CD14-positive monocyte (primary cell): ENCODE data around the gene DCPS. TPM values are rescaled to one million over a fixed set of nuclear protein-coding genes. Genes with fewer than 3 reads are reported as not detected.
"Not testable (repeated sequence)": the region's sequence is repeated elsewhere in the genome, so short reads cannot be mapped to it uniquely, and the experiment has no call there.

Experiments used
- DNase-seq, 3 donors: peaks; one replicate each; pipeline ENCODE4 v3.0.0-alpha.2; 2011 to 2022
- H2AFZ ChIP-seq: 2 replicates; pipeline ENCODE4 v1.6.0; 2012; ENCODE audit warnings: mild to moderate bottlenecking, low read depth, low read length, inconsistent platforms; ENCODE audit not compliant: insufficient read depth, poor library complexity, severe bottlenecking
- H3K27ac ChIP-seq, 2 donors: 1 replicate in 1 of 2; 2 replicates in 1 of 2; pipeline ENCODE4 v1.5.1; 2012 to 2013; ENCODE audit warnings: low read length in 2 of 2, control low read depth in 1 of 2, inconsistent platforms in 1 of 2, low read depth in 1 of 2, mild to moderate bottlenecking in 1 of 2
- H3K27me3 ChIP-seq, 2 donors: one replicate each; pipeline versions ENCODE4 v1.6.0 to v1.6.1; 2011 to 2013; ENCODE audit warnings: low read length in 2 of 2; ENCODE audit not compliant: control insufficient read depth in 2 of 2, insufficient read depth in 2 of 2
- H3K36me3 ChIP-seq, 2 donors: replicated peaks in 1 of 2; 1 replicate in 1 of 2; 2 replicates in 1 of 2; pipeline versions ENCODE4 v1.5.1 to v1.6.1; 2012 to 2013; ENCODE audit warnings: low read length in 2 of 2, control low read depth in 1 of 2, inconsistent platforms in 1 of 2, mild to moderate bottlenecking in 1 of 2; ENCODE audit not compliant: insufficient read depth in 2 of 2, control insufficient read depth in 1 of 2
- H3K4me1 ChIP-seq, 2 donors: 1 replicate in 1 of 2; 2 replicates in 1 of 2; pipeline versions ENCODE4 v1.5.1 to v1.6.1; 2012 to 2013; ENCODE audit warnings: low read length in 2 of 2, control low read depth in 1 of 2, inconsistent platforms in 1 of 2, mild to moderate bottlenecking in 1 of 2, moderate library complexity in 1 of 2; ENCODE audit not compliant: insufficient read depth in 2 of 2, control insufficient read depth in 1 of 2
- H3K4me2 ChIP-seq: replicated peaks from 2 replicates; pipeline ENCODE3; 2012; ENCODE audit warnings: low read length, moderate library complexity, mild to moderate bottlenecking; ENCODE audit not compliant: poor library complexity, severe bottlenecking; ENCODE audit errors: extremely low read depth
- H3K4me3 ChIP-seq, 3 experiments: fragments of 200-600 bp in 1 of 3; sonication (generic) in 1 of 3; replicated peaks in 1 of 3; 1 replicate in 2 of 3; 2 replicates in 1 of 3; pipeline ENCODE4 v1.5.1; 2011 to 2013; ENCODE audit warnings: low read length in 3 of 3, mild to moderate bottlenecking in 3 of 3, control low read depth in 2 of 3, low read depth in 2 of 3, inconsistent platforms in 1 of 3, moderate library complexity in 1 of 3
- H3K79me2 ChIP-seq: 2 replicates; pipeline ENCODE4 v1.6.0; 2012; ENCODE audit warnings: mild to moderate bottlenecking, control low read depth, inconsistent platforms, low read length, moderate library complexity; ENCODE audit not compliant: insufficient read depth
- H3K9ac ChIP-seq: 2 replicates; pipeline ENCODE4 v1.6.0; 2017; ENCODE audit warnings: low read length, mild to moderate bottlenecking; ENCODE audit not compliant: insufficient read depth, poor library complexity, severe bottlenecking
- H3K9me3 ChIP-seq, 2 donors: replicated peaks in 1 of 2; 1 replicate in 1 of 2; 2 replicates in 1 of 2; pipeline versions ENCODE4 v1.5.1 to v1.6.1; 2012 to 2013; ENCODE audit warnings: low read length in 2 of 2, control low read depth in 1 of 2; ENCODE audit not compliant: control insufficient read depth in 1 of 2, insufficient read depth in 1 of 2
- H4K20me1 ChIP-seq: 2 replicates; pipeline ENCODE4 v1.6.0; 2012; ENCODE audit warnings: mild to moderate bottlenecking, low read length, control low read depth, moderate library complexity; ENCODE audit not compliant: insufficient read depth
- H3K27ac Mint-ChIP-seq, 7 donors: one replicate each; pipeline ENCODE4 v1.8.0; 2020; ENCODE audit warnings: mild to moderate bottlenecking in 7 of 7, mixed read lengths in 7 of 7, moderate library complexity in 6 of 7, inconsistent platforms in 2 of 7
- H3K27me3 Mint-ChIP-seq, 3 donors: one replicate each; pipeline ENCODE4 v1.8.0; 2021 to 2022; ENCODE audit warnings: low read depth in 3 of 3, mild to moderate bottlenecking in 3 of 3, mixed read lengths in 3 of 3, moderate library complexity in 3 of 3, inconsistent platforms in 1 of 3
- H3K36me3 Mint-ChIP-seq, 2 donors: one replicate each; pipeline ENCODE4 v1.8.0; 2020; ENCODE audit warnings: mixed read lengths in 2 of 2, inconsistent platforms in 1 of 2, mild to moderate bottlenecking in 1 of 2
- H3K4me1 Mint-ChIP-seq: one replicate; pipeline ENCODE4 v1.8.0; 2020; ENCODE audit warnings: mild to moderate bottlenecking, mixed read lengths
- H3K4me3 Mint-ChIP-seq, 2 donors: one replicate each; pipeline ENCODE4 v1.8.0; 2020; ENCODE audit warnings: mild to moderate bottlenecking in 2 of 2, mixed read lengths in 2 of 2, moderate library complexity in 1 of 2
- H3K9me3 Mint-ChIP-seq, 7 donors: one replicate each; pipeline ENCODE4 v1.8.0; 2020 to 2022; ENCODE audit warnings: mixed read lengths in 7 of 7, mild to moderate bottlenecking in 6 of 7, moderate library complexity in 6 of 7, inconsistent platforms in 2 of 7
- CTCF ChIP-seq: fragments of 200-600 bp; IDR thresholded peaks from one replicate; pipeline ENCODE4 v1.8.0; 2022; ENCODE audit warnings: antibody characterized with exemption, mild to moderate bottlenecking
- WGBS: methylation state at CpG from one replicate; pipeline ENCODE4 v1.1.5; 2013; ENCODE audit warnings: missing lambda C conversion rate; ENCODE audit not compliant: insufficient coverage; 5-methylcytosine and 5-hydroxymethylcytosine counted together
- intact Hi-C, 2 donors: fragments of 100-400 bp; cut with micrococcal nuclease; formaldehyde crosslinking; loops; one replicate each; pipeline versions ENCODE4 v1.15.0 to v1.15.1; 2023
- polyA plus RNA-seq, 3 donors: library from polyadenylated mRNA; depleted of rRNA in 1 of 3; unstranded in 2 of 3; stranded (reverse) in 1 of 3; fragments of 300-500 nt in 2 of 3; fragments of >200 nt in 1 of 3; fragmentation: Illumina TruSeq in 2 of 3; gene quantifications; 1 replicate in 2 of 3; 2 replicates in 1 of 3; pipeline ENCODE4 v1.2.3, GENCODE V29; 2012 to 2021

DCPS gene
- polyA plus RNA-seq, 3 donors = 26.3 to 30.7 (median 30.4) TPM

- H3K27me3 Mint-ChIP-seq = peaks cover 0 to 1% (median 0%) of the 10 kb centered on the region in 3 donors
- no peak for DNase-seq
- H3K79me2 ChIP-seq = peaks cover 75% of the 10 kb centered on the region
These were observed 67.7 kb downstream of the DCPS start for GRCh38 chr11:126371595-126371994.

GRCh38 chr11:126373389-126374066 is 69.7 kb downstream of the DCPS start:
- H3K4me1 Mint-ChIP-seq = peaks cover 23% of the 10 kb centered on the region
- H3K36me3 ChIP-seq, H3K27me3 ChIP-seq, H3K9me3 Mint-ChIP-seq, H3K9me3 ChIP-seq, H3K4me2 ChIP-seq, H3K4me3 Mint-ChIP-seq, H3K27ac Mint-ChIP-seq, H3K27me3 Mint-ChIP-seq, H3K9ac ChIP-seq, DNase-seq, H3K4me1 ChIP-seq, intact Hi-C loops, H3K4me3 ChIP-seq, H2AFZ ChIP-seq, H4K20me1 ChIP-seq, H3K36me3 Mint-ChIP-seq, H3K27ac ChIP-seq: not testable (repeated sequence)
- 90% methylated on average over 1 of the region's 12 CpGs for WGBS
- H3K79me2 ChIP-seq = peaks cover 76% of the 10 kb centered on the region

More at GRCh38 chr11:126371595-126371994, 67.7 kb downstream of the DCPS start:
- intact Hi-C loops = no loop called here
- WGBS = 94% methylated on average over 3 of the region's 7 CpGs
- Mint-ChIP-seq H3K36me3 (peaks cover 4 to 8% of the 10 kb centered on the region in 2 donors), H3K4me3 (no peak overlapping the region), H3K27ac (no peak overlapping the region), H3K9me3 (no peaks in the 10 kb centered on the region), H3K4me1 (peaks cover 34% of the 10 kb centered on the region)
- TF ChIP-seq CTCF = no peak
- Histone ChIP-seq H3K4me3 (no peak overlapping the region), H2AFZ (no peak overlapping the region), H3K4me1 (peaks cover 12 to 19% of the 10 kb centered on the region in 2 donors), H3K4me2 (no peak overlapping the region), H3K27me3 (no peaks in the 10 kb centered on the region), H4K20me1 (no peaks in the 10 kb centered on the region), H3K9me3 (no peaks in the 10 kb centered on the region), H3K27ac (no peak overlapping the region), H3K36me3 (no peaks in the 10 kb centered on the region), H3K9ac (no peak overlapping the region)

GRCh38 chr11:126374562-126375300 is 70.9 kb downstream of the DCPS start:
- H3K4me2 ChIP-seq, DNase-seq, H3K9me3 ChIP-seq, H3K27me3 ChIP-seq, H3K9me3 Mint-ChIP-seq, H3K36me3 ChIP-seq, H2AFZ ChIP-seq, intact Hi-C loops, H3K27me3 Mint-ChIP-seq, H3K27ac Mint-ChIP-seq, H3K27ac ChIP-seq, H3K9ac ChIP-seq, H3K4me1 ChIP-seq, H3K4me3 ChIP-seq, H3K36me3 Mint-ChIP-seq, H4K20me1 ChIP-seq, H3K4me3 Mint-ChIP-seq: not testable (repeated sequence)
- 100% methylated on average over 9 of the region's 28 CpGs for WGBS
- peaks cover 79% of the 10 kb centered on the region for H3K79me2 ChIP-seq
- peaks cover 11% of the 10 kb centered on the region for H3K4me1 Mint-ChIP-seq
